GM18502 (cell line): ENCODE measurements around the gene AMDHD2.
"Not testable (repeated sequence)": the region's sequence is repeated elsewhere in the genome, so short reads cannot be mapped to it uniquely, and the experiment has no call there.

Experiments used
- ATAC-seq: cut with Tn5 transposase; IDR thresholded peaks from one replicate; pipeline ENCODE4 v1.9.1; 2021; ENCODE audit warnings: mild to moderate bottlenecking; ENCODE audit not compliant: unreplicated experiment, poor library complexity

The AMDHD2 gene

GRCh38 chr16:2531696-2532493, 11.7 kb downstream of the AMDHD2 start:
- peak; percentile 83 for ATAC-seq

GRCh38 chr16:2532494-2533141, 12.4 kb downstream of the AMDHD2 start:
- no peak for ATAC-seq

DNA sequence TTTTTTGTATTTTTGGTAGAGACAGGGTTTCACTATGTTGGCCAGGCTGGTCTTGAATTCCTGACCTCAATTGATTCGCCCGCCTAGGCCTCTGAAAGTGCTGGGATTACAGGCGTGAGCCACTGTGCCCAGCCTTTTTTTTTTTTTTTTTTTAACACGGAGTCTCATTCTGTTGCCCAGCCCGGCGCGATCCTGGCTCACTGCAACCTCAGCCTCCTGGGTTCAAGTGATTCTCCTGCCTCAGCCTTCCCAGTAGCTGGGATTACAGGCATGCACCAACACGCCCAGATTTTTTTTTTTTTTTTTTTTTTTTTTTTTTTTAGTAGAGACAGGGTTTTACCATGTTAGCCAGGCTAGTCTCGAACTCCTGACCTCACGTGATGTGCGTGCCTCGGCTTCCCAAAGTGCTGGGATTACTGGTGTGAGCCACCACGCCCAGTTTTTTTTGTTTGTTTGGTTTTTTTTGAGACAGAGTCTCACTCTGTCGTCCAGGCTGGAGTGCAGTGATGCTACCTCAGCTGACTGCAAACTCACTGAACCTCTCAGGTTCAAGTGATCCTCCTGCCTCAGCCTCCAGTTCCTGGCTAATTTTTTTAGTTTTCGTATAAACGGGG, 13.1 kb downstream of the AMDHD2 start:
- ATAC-seq: not testable (repeated sequence)

DNA sequence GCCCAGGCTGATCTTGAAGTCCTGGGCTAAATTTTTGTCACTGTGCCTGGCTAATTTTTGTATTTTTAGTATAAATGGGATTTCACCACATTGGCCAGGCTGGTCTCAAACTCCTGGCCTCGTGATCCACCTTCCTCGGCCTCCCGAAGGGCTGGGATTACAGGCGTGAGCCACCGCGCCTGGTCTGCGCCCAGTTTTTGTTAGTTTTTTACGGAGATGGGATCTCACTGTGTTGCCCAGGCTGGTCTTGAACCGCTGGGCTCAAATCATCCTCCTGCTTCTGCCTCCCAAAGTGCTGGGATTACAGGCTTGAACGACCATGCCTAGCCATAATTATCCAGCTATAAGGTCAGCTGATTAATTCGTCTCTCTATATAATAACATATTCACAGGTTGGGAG, 13.7 kb downstream of the AMDHD2 start:
- no peak for ATAC-seq

DNA sequence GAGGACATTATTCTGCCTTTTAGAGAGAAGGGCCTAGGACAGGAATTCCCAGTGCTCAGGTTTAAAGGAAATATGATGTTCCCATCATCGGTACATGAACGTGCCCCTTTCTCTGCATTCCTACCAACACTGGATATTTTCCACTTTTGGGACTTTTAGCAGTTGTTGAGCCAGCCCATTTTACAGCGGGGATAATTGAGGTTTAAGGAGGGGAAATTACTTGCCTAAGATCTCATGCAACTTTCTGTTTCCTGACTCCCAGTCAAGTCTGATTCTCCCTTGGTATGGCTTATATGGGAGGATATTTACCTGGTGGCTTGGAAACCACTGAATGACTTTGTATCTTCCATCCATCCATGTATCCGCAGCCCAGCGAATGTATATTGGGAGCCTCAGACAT, 14.2 kb downstream of the AMDHD2 start:
- ATAC-seq: not testable (repeated sequence)

DNA sequence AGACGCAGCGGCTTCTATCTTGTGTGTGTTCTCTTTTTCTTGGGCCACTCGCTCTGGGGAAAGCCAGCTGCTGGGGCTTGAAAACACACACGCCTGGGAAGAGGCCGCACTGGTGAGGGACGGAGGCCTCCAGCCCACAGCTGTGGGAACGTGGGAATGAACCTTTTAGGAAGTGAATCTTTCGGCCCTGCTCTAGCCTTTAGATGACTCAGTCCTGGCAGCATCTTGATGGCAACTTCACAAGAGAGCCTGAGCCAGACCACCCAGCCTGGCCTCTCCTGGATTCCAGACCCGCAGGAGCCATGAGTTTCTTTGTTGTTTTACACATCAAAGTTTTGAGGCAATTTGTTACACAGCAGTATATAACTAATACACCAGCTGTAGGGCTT, 15.4 kb downstream of the AMDHD2 start:
- ATAC-seq: no peak

DNA sequence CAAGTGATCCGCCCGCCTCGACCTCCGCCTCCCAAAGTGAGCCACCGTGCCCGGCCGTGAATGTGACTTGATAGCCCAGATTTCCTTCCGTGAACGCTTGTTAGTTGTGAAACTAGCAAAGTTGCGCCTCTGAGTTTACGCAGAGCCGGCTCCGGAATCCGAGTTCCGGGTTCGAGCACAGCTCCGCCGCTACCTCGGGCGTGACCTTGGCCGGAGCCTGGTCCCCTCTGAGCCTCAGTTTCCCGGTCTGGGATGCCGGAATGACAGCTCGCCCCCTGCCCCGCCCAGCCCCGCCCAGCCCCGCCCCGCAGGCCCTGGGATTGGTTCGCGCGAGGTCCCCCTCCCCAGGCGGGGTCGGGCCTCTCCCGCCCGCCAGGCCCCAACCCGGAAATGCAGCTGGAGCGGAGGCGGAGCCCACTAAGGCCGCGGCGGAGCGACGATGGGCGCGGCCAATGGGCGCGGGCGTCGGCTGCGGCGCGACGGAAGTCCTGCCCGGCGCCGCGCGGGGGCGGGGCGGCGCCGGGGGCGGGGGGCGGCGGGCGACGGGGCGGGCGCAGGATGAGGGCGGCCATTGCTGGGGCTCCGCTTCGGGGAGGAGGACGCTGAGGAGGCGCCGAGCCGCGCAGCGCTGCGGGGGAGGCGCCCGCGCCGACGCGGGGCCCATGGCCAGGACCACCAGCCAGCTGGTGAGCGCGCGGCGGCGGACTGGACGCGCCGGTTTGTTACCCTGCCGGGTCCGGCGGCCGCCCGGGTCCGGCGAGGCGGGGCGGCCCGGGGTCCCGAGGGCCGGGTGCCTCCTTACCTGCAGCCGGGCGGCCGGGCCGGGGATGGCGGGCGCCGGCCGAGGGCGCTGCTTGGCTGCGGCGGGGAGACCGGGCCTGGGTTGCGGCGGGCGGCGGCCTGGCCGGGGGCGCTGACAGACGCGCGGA, 17.5 kb downstream of the AMDHD2 start, which contains the start of gene PDPK1:
TSS of gene PDPK1 (plus strand) at position 571 of the 929 bp plus-strand sequence. CDS start at position 663, 92 bp downstream.
- peak; percentile 86 for ATAC-seq

GRCh38 chr16:2539192-2539844, 19.1 kb downstream of the AMDHD2 start:
- ATAC-seq: not testable (repeated sequence)

DNA sequence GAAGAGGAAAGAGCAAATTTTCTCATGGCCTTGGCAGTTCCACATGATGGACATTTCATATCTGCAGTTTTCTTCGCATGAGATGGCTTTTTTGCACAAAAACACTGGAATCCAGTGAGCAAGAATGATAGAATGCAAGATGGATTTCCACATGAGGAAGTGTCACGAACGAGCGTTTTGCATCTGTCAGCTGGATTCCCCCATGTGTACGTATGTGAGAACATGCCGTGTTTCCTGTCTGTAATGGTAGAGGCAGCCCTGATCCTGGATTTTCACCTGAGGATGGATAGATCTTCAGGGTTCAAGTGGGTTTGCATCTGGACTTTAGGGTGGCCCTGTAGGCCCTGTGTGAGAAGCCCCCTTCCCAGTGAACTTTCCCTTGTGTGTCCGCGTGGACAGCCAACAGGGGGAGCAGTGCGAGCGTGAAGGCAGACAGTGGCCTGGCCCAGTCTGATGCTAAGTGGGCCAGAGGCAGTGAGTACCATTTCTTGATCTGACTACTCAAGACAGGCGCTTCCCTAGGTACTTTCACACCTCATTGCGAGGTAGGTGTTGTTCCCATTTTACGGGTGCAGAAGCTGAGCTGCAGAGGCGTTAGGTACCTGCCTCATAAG, 19.8 kb downstream of the AMDHD2 start:
- not testable (repeated sequence) for ATAC-seq

DNA sequence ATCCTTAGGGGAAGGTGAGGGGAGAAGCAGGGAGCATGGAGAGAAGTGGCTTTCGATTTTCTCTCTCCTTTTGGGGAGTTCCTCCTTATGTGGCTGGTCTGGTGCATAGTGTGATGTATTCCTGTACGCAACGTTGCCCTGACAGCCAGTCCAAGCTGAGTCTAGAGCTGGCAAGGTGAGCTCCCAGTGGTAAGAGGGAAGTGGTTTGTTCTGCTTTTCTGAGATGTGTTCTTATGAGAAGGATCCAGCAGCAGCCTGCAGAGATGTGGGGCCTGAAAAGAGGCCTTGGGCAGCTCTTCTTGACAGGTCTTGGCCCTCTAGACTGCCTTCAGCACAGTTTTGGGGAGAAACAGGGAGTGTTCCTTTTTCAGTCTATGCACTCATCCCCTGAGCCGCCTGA, 20.7 kb downstream of the AMDHD2 start:
- not testable (repeated sequence) for ATAC-seq

DNA sequence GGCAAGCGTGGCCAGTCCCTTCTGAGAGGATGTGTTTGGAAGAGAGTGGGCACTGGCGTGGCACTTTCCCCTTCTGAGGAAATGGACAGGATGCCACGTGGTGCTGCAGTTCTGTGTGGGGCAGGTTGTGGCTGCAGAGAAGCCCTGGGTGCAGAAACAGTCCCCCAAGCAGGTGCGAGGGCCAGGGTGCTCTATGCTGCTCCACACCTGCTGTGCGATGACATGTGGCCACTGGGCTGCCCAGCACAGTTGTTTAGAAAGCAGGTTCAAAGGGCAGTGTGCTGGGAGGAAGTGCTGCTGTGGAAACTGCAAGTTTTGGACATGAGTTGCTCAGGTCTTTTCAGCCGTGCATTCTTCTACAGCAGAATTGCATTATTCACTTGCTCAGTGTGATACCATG, 21.2 kb downstream of the AMDHD2 start:
- not testable (repeated sequence) for ATAC-seq

GRCh38 chr16:2543771-2544170, 23.6 kb downstream of the AMDHD2 start:
- ATAC-seq: not testable (repeated sequence)

- not testable (repeated sequence) for ATAC-seq
These were observed 30.2 kb downstream of the AMDHD2 start for GRCh38 chr16:2550283-2550878.

GRCh38 chr16:2551420-2551889, 31.3 kb downstream of the AMDHD2 start:
- not testable (repeated sequence) for ATAC-seq

GRCh38 chr16:2554709-2555425, 34.7 kb downstream of the AMDHD2 start:
- ATAC-seq: not testable (repeated sequence)

DNA sequence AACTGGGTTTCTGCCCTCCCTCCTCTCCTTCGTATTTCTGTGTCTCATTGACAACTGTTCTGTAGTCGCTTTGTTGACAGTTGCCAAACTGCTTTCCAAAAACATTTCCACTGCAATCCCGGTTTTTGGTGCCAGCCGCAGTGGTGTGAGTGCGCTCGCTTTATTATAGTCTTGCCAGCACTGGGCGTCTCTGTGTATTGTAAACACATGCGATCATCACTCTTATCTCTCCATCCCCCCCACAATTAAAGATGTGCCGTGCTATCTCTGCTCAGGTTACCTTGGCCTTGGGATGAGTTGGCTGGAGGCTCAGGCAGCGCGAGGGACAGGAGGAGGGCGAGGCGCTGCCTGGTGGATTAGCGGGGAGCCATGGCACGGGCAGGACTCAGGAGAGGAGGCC, 37.0 kb downstream of the AMDHD2 start:
- not testable (repeated sequence) for ATAC-seq

DNA sequence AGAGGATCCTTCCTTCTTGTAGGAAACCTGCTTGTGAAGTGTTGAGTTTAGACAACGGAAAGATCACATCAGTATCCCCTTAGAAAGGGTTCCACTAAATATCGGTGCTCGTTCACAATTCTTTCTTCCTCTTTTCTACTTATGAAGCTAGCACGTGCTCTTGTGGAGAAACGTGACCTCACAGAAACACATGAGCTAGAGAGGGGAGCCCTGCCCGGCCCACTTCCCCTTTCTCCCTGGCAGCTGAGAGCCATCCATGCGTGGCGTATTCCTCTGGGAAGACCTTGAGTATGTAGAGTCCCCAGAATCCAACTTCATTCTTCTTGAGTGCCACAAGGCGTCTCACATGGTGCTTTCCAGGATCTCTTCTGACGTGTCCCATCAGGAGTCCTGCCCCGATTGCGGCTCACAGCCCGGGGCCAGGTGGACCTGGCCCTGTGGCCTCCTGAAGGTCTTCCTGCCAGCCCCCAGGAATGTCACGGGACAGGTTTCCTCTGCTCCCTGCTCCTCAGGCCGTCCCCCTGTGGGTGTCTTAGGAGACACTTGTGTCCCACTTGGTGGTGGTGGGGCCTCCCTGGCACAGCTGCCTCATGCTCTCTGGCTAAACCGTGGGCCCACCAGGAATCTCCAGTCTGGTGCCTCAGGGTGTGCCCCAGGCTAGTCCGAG, 40.1 kb downstream of the AMDHD2 start:
- peak; percentile 57 for ATAC-seq

- peak; percentile 67 for ATAC-seq
These were observed 40.6 kb downstream of the AMDHD2 start for GRCh38 chr16:2560798-2561133.
